Measurements from ENCODE around the gene GFPT2. TPM values are rescaled to one million over a fixed set of nuclear protein-coding genes. Genes with fewer than 3 reads are reported as not detected.
A peak's percentile ranks its signal among the peaks of the same experiment; 100 is the strongest.

GFPT2 gene
- 10 to 100 TPM in 1 of 4 donors, 1 to 10 TPM in 2, not detected in 1; 5.5 to 15.6 (median 6.4) TPM for total RNA-seq

DNA sequence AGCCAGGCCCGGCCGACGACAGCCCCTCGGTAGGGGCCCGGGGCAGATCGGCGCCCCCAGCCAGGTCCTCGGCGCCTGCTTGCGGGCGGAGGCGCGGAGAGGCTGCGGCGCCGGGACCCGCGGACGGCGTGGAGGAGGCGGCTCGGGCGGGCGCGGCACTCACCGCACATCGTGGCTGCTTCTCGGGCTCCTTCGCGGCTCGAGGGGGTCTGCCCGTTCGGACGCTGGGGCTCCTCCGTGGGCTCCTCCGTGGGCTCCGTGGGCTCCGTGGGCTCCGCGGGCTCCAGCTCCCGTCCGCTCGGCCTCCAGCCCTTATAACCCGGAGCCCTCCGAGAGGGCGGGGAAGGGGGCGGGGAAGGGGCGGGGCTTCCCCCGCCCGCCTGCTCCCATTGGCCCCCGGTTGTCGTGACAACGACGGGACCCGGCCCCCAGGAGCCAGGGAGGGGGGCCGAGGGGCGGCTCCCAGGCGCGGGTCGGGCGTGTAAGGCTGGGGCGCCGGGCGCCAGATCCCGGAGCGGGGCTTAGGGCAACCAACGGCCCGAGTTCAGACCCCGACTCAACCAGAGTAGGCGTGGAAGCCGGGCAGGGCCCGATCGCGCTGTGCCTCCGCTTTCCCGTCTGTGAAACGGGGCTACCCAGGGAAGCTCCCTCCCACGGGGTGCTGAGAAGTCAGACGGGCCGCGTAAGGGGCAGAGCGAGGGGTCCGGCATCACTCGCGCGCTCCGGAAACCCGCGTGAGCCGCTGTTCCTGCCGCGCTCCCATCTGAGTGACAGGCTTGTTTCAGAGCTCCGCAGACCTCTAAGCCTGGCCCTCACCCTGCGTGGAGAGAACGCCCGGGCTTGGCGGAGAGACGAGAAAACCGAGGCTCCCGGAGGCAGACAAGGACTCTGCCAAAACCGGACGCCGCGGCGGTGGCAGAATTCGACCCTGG lies at the start of gene GFPT2:
GFPT2 (minus strand) TSS at position 289 of the 932 bp plus-strand sequence; CDS start at position 170, 119 bp downstream.
- WGBS, 2 donors = 3% methylated on average over 23 of the region's 106 CpGs; no CpG with 5 or more reads in 1 of the 2 donors
- Histone ChIP-seq H3K27me3 (peaks cover 0 to 80% (median 10%) of the 10 kb centered on the region in 4 donors), H3K9me3 (no peaks in the 10 kb centered on the region), H3K27ac (peak within 1 kb of the TSS; percentile 58 to 87 (median 76)), H3K36me3 (no peaks in the 10 kb centered on the region), H3K4me1 (peaks cover 7 to 33% (median 14%) of the 10 kb centered on the region in 3 donors), H3K4me3 (peak within 1 kb of the TSS; percentile 51 to 86 (median 62))
- DNase-seq = no peak
- intact Hi-C loops (cut with DNase I) = no loop called here
- TF ChIP-seq POLR2A (IDR thresholded peaks at IDR 0.05) = peak in 2 of 4 donors; percentile 53 to 64
- TF ChIP-seq, protein P1, sequence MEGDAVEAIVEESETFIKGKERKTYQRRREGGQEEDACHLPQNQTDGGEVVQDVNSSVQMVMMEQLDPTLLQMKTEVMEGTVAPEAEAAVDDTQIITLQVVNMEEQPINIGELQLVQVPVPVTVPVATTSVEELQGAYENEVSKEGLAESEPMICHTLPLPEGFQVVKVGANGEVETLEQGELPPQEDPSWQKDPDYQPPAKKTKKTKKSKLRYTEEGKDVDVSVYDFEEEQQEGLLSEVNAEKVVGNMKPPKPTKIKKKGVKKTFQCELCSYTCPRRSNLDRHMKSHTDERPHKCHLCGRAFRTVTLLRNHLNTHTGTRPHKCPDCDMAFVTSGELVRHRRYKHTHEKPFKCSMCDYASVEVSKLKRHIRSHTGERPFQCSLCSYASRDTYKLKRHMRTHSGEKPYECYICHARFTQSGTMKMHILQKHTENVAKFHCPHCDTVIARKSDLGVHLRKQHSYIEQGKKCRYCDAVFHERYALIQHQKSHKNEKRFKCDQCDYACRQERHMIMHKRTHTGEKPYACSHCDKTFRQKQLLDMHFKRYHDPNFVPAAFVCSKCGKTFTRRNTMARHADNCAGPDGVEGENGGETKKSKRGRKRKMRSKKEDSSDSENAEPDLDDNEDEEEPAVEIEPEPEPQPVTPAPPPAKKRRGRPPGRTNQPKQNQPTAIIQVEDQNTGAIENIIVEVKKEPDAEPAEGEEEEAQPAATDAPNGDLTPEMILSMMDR (IDR thresholded peaks at IDR 0.05) = no peak

DNA sequence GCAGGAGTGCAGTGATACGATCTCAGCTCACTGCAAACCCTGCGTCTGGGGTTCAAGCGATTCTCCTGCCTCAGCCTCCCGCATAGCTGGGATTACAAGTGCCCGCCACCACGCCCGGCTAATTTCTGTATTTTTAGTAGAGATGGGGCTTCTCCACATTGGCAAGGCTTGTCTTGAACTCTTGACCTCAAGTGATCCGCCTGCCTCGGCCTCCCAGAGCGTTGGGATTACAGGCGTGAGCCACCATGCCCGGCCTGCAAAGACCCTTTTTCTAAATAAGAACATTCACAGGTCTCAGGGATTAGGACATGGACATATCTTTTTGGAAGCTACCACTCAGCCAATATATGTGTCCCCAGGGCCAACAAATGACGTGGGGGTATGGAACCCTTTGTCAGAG lies 49.6 kb upstream of the GFPT2 start:
- H3K27me3 ChIP-seq = peaks cover 0 to 6% (median 0%) of the 10 kb centered on the region in 4 donors
- no peaks in the 10 kb centered on the region for H3K4me1 ChIP-seq
- no peaks in the 10 kb centered on the region for H3K36me3 ChIP-seq
- WGBS, 2 donors = 90 to 95% methylated on average over 12 to 13 of the region's 13 CpGs
- intact Hi-C loops (cut with DNase I) = no loop called here
- H3K4me3 ChIP-seq = no peak overlapping the region
- DNase-seq = no peak
- no peak for TF ChIP-seq POLR2A (IDR thresholded peaks at IDR 0.05)
- TF ChIP-seq, protein P1 (IDR thresholded peaks at IDR 0.05) = no peak
- H3K27ac ChIP-seq = no peak overlapping the region
- no peaks in the 10 kb centered on the region for H3K9me3 ChIP-seq

GRCh38 chr5:180401229-180401907 lies 48.2 kb upstream of the GFPT2 start:
- DNase-seq = no peak
- Histone ChIP-seq H3K4me3 (no peak overlapping the region), H3K4me1 (no peaks in the 10 kb centered on the region), H3K27ac (no peak overlapping the region), H3K9me3 (no peaks in the 10 kb centered on the region), H3K36me3 (no peaks in the 10 kb centered on the region), H3K27me3 (peaks cover 0 to 6% (median 0%) of the 10 kb centered on the region in 4 donors)
- WGBS, 2 donors = 69 to 86% methylated on average over 11 of the region's 11 CpGs
- TF ChIP-seq, protein P1 (IDR thresholded peaks at IDR 0.05) = no peak
- no peak for TF ChIP-seq POLR2A (IDR thresholded peaks at IDR 0.05)
- intact Hi-C loops (cut with DNase I) = no loop called here

GRCh38 chr5:180400416-180400815 lies 47.3 kb upstream of the GFPT2 start:
- TF ChIP-seq, protein P1 (IDR thresholded peaks at IDR 0.05) = no peak
- no peak for TF ChIP-seq POLR2A (IDR thresholded peaks at IDR 0.05)
- H3K27me3 ChIP-seq = peaks cover 0 to 6% (median 0%) of the 10 kb centered on the region in 4 donors
- no peak overlapping the region for H3K4me3 ChIP-seq
- H3K9me3 ChIP-seq = no peaks in the 10 kb centered on the region
- H3K36me3 ChIP-seq = no peaks in the 10 kb centered on the region
- 84% methylated on average over 5 of the region's 9 CpGs for WGBS, 2 donors
- H3K4me1 ChIP-seq = no peaks in the 10 kb centered on the region
- H3K27ac ChIP-seq = no peak overlapping the region
- DNase-seq = no peak
- intact Hi-C loops (cut with DNase I) = no loop called here

Data from esophagus squamous epithelium (tissue), 5 donors.